Endodermal cell (in vitro differentiated cells): ENCODE measurements around the gene DOCK10. TPM values are rescaled to one million over a fixed set of nuclear protein-coding genes. Genes with fewer than 3 reads are reported as not detected.

Source experiments
- DNase-seq: peaks from one replicate; pipeline ENCODE4 v3.0.0-alpha.2; 2017
- H3K27ac ChIP-seq: 2 replicates; pipeline ENCODE4 v1.5.1; 2013; ENCODE audit warnings: mild to moderate bottlenecking, low read depth, low read length, moderate library complexity
- H3K27me3 ChIP-seq: 2 replicates; pipeline ENCODE4 v1.6.1; 2013; ENCODE audit warnings: mild to moderate bottlenecking, low read length, moderate library complexity; ENCODE audit not compliant: insufficient read depth, control insufficient read depth, poor library complexity, severe bottlenecking
- H3K36me3 ChIP-seq: 2 replicates; pipeline ENCODE4 v1.7.0; 2013; ENCODE audit warnings: mild to moderate bottlenecking, low read length, moderate library complexity; ENCODE audit not compliant: control insufficient read depth, insufficient read depth
- H3K4me1 ChIP-seq: one replicate; pipeline ENCODE4 v1.7.0; 2013; ENCODE audit warnings: low read length; ENCODE audit not compliant: control insufficient read depth, insufficient read depth
- H3K4me3 ChIP-seq: 2 replicates; pipeline ENCODE4 v1.5.1; 2013; ENCODE audit warnings: mild to moderate bottlenecking, low read length, moderate library complexity
- H3K9ac ChIP-seq: 2 replicates; pipeline ENCODE4 v1.6.1; 2013; ENCODE audit warnings: mild to moderate bottlenecking, low read length, moderate library complexity; ENCODE audit not compliant: poor library complexity, severe bottlenecking; ENCODE audit errors: extremely low read depth
- H3K9me3 ChIP-seq: 2 replicates; pipeline ENCODE4 v1.6.1; 2013; ENCODE audit warnings: mild to moderate bottlenecking, low read length, moderate library complexity; ENCODE audit not compliant: control insufficient read depth
- H3K27ac Mint-ChIP-seq: 2 replicates; pipeline ENCODE4 v1.8.0; 2020; ENCODE audit warnings: mixed read lengths
- H3K27me3 Mint-ChIP-seq: 2 replicates; pipeline ENCODE4 v1.8.0; 2021; ENCODE audit warnings: mild to moderate bottlenecking, mixed read lengths; ENCODE audit not compliant: insufficient read depth
- H3K36me3 Mint-ChIP-seq: 2 replicates; pipeline ENCODE4 v1.8.0; 2020; ENCODE audit warnings: low read depth, mixed read lengths
- H3K4me1 Mint-ChIP-seq: 2 replicates; pipeline ENCODE4 v1.8.0; 2020; ENCODE audit warnings: mixed read lengths
- H3K4me3 Mint-ChIP-seq: 2 replicates; pipeline ENCODE4 v1.8.0; 2020; ENCODE audit warnings: mild to moderate bottlenecking, moderate library complexity, mixed read lengths
- H3K9me3 Mint-ChIP-seq: 2 replicates; pipeline ENCODE4 v1.8.0; 2020; ENCODE audit warnings: mild to moderate bottlenecking, mixed read lengths
- WGBS, 2 experiments: methylation state at CpG; one replicate each; pipeline versions ENCODE4 v1.1.5 to v1.1.7; 2013; ENCODE audit warnings: missing lambda C conversion rate in 2 of 2, mixed read lengths in 1 of 2; ENCODE audit not compliant: insufficient coverage in 1 of 2, insufficient read length in 1 of 2; 5-methylcytosine and 5-hydroxymethylcytosine counted together
- total RNA-seq, 2 donors: library from RNA; stranded (reverse); fragmentation: NEBNext Ultra II Directional in 1 of 2; extraction: Animal tissue kit (Norgen Biotek cat#: 25700) in 1 of 2; gene quantifications; 2 replicates in 1 of 2; 3 replicates in 1 of 2; pipeline ENCODE4 v1.2.1, GENCODE V29; 2021
- TF ChIP-seq, protein P1 (sequence below): fragments of 200-600 bp; sonication (generic); conservative IDR thresholded peaks from 2 replicates; pipeline ENCODE4 v1.5.0; 2021; ENCODE audit warnings: antibody characterized with exemption, mild to moderate bottlenecking

Gene DOCK10
- total RNA-seq, 2 donors from 2014 or later = 0.44 to 1.4 TPM

DNA sequence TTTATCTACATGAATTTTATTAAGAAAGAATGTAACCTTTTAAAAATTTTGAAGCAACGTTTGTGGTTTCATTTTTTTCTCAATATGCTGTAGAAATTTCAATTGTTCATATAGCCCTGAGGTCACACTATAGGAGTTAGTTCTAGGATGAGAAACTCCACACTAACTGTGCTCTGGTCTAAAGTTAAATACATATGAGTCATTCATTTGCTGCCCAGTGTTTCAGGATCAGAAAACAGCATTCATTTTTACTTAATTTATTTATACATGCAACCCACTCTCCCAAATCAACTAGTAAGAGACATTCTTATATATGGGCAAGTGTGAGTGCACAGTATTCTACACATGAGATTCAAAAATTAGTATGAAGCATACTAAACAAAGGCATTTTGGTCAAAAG, 137.9 kb downstream of the DOCK10 start:
- TF ChIP-seq, protein P1, sequence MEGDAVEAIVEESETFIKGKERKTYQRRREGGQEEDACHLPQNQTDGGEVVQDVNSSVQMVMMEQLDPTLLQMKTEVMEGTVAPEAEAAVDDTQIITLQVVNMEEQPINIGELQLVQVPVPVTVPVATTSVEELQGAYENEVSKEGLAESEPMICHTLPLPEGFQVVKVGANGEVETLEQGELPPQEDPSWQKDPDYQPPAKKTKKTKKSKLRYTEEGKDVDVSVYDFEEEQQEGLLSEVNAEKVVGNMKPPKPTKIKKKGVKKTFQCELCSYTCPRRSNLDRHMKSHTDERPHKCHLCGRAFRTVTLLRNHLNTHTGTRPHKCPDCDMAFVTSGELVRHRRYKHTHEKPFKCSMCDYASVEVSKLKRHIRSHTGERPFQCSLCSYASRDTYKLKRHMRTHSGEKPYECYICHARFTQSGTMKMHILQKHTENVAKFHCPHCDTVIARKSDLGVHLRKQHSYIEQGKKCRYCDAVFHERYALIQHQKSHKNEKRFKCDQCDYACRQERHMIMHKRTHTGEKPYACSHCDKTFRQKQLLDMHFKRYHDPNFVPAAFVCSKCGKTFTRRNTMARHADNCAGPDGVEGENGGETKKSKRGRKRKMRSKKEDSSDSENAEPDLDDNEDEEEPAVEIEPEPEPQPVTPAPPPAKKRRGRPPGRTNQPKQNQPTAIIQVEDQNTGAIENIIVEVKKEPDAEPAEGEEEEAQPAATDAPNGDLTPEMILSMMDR = no peak
- Mint-ChIP-seq H3K9me3 (no peaks in the 10 kb centered on the region), H3K27me3 (no peaks in the 10 kb centered on the region), H3K4me3 (no peak overlapping the region), H3K4me1 (no peaks in the 10 kb centered on the region), H3K27ac (no peak overlapping the region), H3K36me3 (no peaks in the 10 kb centered on the region)
- WGBS, 2 experiments = 64% methylated on average over 1 of the region's 1 CpG; no CpG with 5 or more reads in 1 of the 2 experiments
- DNase-seq = no peak
- no peak overlapping the region for H3K9ac ChIP-seq
- H3K27ac ChIP-seq = no peak overlapping the region
- no peaks in the 10 kb centered on the region for H3K36me3 ChIP-seq
- no peaks in the 10 kb centered on the region for H3K4me1 ChIP-seq
- H3K4me3 ChIP-seq = no peak overlapping the region
- no peaks in the 10 kb centered on the region for H3K27me3 ChIP-seq
- no peaks in the 10 kb centered on the region for H3K9me3 ChIP-seq

DNA sequence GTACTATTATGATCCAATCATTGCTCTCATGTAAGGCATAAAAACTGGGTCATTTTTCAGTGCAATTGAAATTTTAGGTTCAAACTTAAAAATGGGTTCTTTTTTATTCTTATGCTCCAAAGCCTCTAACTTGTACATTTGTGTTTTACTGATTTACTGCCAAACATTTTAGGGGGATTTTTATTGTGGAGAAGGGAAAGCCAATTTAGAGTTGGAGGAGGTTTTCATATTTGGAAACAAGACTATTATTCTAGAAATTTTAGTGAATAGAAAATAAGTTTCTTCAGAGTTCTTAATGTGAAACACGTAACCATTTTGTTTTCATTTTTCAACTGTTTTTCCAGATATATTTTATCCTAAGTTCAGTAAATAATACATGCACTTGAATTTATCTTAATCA, 138.6 kb downstream of the DOCK10 start:
- TF ChIP-seq, protein P1 = no peak
- H3K9ac ChIP-seq = no peak overlapping the region
- Mint-ChIP-seq H3K27ac (no peak overlapping the region), H3K36me3 (no peaks in the 10 kb centered on the region), H3K27me3 (no peaks in the 10 kb centered on the region), H3K4me1 (no peaks in the 10 kb centered on the region), H3K9me3 (no peaks in the 10 kb centered on the region), H3K4me3 (no peak overlapping the region)
- no peaks in the 10 kb centered on the region for H3K4me1 ChIP-seq
- no peak overlapping the region for H3K4me3 ChIP-seq
- no peak overlapping the region for H3K27ac ChIP-seq
- H3K27me3 ChIP-seq = no peaks in the 10 kb centered on the region
- H3K9me3 ChIP-seq = no peaks in the 10 kb centered on the region
- WGBS, 2 experiments = 60% methylated on average over 1 of the region's 1 CpG; no CpG with 5 or more reads in 1 of the 2 experiments
- DNase-seq = no peak
- H3K36me3 ChIP-seq = no peaks in the 10 kb centered on the region

DNA sequence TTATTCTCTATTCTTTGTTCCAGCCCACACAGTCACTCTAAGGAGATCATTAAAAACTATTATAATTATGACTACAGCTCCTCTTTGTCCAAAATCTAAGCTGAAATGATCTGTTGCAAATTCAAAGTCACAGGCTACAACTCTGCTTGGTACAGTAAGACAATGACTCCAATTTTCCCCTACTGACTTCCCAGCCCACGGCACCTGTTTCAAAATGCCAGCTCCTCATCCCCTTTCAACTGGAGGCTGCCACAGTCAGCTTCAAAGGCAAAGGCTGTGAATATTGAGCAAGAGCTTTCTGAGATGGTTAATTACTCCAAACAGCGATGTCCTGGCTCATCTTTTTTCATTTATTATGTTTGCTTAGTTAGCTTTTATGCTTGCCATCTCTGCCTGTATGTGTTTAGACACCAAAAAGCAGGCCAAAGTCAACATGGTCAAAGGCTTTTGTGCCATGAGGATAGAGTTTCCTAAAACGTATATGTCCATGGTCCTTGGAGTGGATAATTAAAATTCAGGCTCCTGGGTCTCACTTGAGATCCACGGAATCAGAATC, 141.1 kb downstream of the DOCK10 start:
- no peaks in the 10 kb centered on the region for H3K27me3 Mint-ChIP-seq
- no peak overlapping the region for H3K27ac Mint-ChIP-seq
- Histone ChIP-seq H3K27me3 (no peaks in the 10 kb centered on the region), H3K4me1 (no peaks in the 10 kb centered on the region), H3K36me3 (no peaks in the 10 kb centered on the region), H3K9ac (no peak overlapping the region), H3K27ac (no peak overlapping the region), H3K4me3 (no peak overlapping the region), H3K9me3 (no peaks in the 10 kb centered on the region)
- H3K4me1 Mint-ChIP-seq = no peaks in the 10 kb centered on the region
- DNase-seq = no peak
- no peaks in the 10 kb centered on the region for H3K9me3 Mint-ChIP-seq
- H3K4me3 Mint-ChIP-seq = no peak overlapping the region
- 87 to 94% methylated on average over 3 to 4 of the region's 4 CpGs for WGBS, 2 experiments
- no peaks in the 10 kb centered on the region for H3K36me3 Mint-ChIP-seq
- TF ChIP-seq, protein P1 = no peak
